GM10248 (cell line): ENCODE results near the gene FBXO33.

Source experiments
- CTCF ChIA-PET: fragments of 300-600 bp; sonication (Branson Sonifier 250); formaldehyde crosslinking; extraction: SDS; loops from one replicate; lab custom pipeline; 2021; ENCODE audit warnings: antibody characterized with exemption; lab: Yijun Ruan, JAX
- POLR2A ChIA-PET: fragments of 350-650 bp; sonication (Branson Sonifier 250); formaldehyde crosslinking; extraction: SDS; loops from one replicate; lab custom pipeline; 2020; ENCODE audit warnings: antibody characterized with exemption; lab: Yijun Ruan, JAX
- DNase-seq: peaks from one replicate; pipeline ENCODE4 v3.0.0; 2012; ENCODE audit errors: extremely low spot score
- TF ChIP-seq, protein P1 (sequence below): IDR thresholded peaks from 2 replicates; pipeline ENCODE4 v1.5.1; 2012; ENCODE audit warnings: mild to moderate bottlenecking, low read depth; ENCODE audit errors: extremely low read depth, missing control alignments, control extremely low read depth

The FBXO33 gene

GRCh38 chr14:39426605-39427004, 5.6 kb downstream of the FBXO33 start:
- ChIA-PET CTCF (interaction anchor here (1.1 to 4.8 kb wide), 11 partner anchors 9 to 256 kb away, joined by 3 to 24 read pairs (median 5); partner anchors contain the start of gene TRAPPC6B), POLR2A (no interaction called here)
- TF ChIP-seq, protein P1, sequence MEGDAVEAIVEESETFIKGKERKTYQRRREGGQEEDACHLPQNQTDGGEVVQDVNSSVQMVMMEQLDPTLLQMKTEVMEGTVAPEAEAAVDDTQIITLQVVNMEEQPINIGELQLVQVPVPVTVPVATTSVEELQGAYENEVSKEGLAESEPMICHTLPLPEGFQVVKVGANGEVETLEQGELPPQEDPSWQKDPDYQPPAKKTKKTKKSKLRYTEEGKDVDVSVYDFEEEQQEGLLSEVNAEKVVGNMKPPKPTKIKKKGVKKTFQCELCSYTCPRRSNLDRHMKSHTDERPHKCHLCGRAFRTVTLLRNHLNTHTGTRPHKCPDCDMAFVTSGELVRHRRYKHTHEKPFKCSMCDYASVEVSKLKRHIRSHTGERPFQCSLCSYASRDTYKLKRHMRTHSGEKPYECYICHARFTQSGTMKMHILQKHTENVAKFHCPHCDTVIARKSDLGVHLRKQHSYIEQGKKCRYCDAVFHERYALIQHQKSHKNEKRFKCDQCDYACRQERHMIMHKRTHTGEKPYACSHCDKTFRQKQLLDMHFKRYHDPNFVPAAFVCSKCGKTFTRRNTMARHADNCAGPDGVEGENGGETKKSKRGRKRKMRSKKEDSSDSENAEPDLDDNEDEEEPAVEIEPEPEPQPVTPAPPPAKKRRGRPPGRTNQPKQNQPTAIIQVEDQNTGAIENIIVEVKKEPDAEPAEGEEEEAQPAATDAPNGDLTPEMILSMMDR, result peak; percentile 12
- no peak for DNase-seq

GRCh38 chr14:39425947-39426346, 6.3 kb downstream of the FBXO33 start:
- ChIA-PET POLR2A (no interaction called here), CTCF (interaction anchor here (1.5 to 4.8 kb wide), 9 partner anchors 10 to 194 kb away, joined by 4 to 24 read pairs (median 6); no protein-coding TSS in a partner anchor)
- no peak for DNase-seq
- TF ChIP-seq, protein P1, result no peak

- DNase-seq, result no peak
- TF ChIP-seq, protein P1, result no peak
- ChIA-PET CTCF (interaction anchor here (1.0 to 4.8 kb wide), 2 partner anchors 9 to 45 kb away, joined by 4 to 24 read pairs; no protein-coding TSS in a partner anchor), POLR2A (interaction anchor here (1.1 kb wide), 1 partner anchor 9 kb away, joined by 3 read pairs; the partner anchor contains the start of gene FBXO33)
Observed at GRCh38 chr14:39423793-39424192, 8.4 kb downstream of the FBXO33 start.

GRCh38 chr14:39422243-39422642, 10.0 kb downstream of the FBXO33 start:
- POLR2A ChIA-PET, result no interaction called here
- TF ChIP-seq, protein P1, result no peak

DNA sequence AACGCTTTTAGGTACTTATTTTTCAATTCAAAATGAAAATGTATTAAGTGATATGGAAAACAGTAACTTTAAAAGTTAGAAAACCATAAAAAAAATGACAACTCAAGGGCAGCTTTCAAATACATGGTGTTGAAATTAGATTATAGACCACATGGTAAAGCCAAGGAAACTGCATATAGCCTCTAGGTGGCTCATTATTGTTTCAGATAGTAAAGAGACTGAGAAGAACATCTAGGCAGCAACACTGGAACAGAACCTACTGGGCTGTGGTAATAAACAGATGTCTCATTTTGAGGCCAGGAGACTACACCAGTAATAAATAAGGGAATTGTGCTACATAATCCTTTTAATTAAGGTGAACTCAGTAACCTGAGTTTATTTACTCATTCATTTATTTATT, 13.0 kb downstream of the FBXO33 start:
- ChIA-PET CTCF (no interaction called here), POLR2A (no interaction called here)
- no peak for DNase-seq
- TF ChIP-seq, protein P1, result no peak

More at GRCh38 chr14:39422243-39422642, 10.0 kb downstream of the FBXO33 start:
- DNase-seq, result no peak
- CTCF ChIA-PET, result interaction anchor here (0.5 to 1.6 kb wide), 7 partner anchors 8 to 47 kb away, joined by 3 to 4 read pairs (median 3); partner anchors contain the start of gene FBXO33

GRCh38 chr14:39417014-39417413, 15.2 kb downstream of the FBXO33 start:
- POLR2A ChIA-PET, result no interaction called here
- CTCF ChIA-PET, result no interaction called here
- TF ChIP-seq, protein P1, result no peak
- no peak for DNase-seq
